ENCODE results near the gene TMEM108.

Gene TMEM108

DNA sequence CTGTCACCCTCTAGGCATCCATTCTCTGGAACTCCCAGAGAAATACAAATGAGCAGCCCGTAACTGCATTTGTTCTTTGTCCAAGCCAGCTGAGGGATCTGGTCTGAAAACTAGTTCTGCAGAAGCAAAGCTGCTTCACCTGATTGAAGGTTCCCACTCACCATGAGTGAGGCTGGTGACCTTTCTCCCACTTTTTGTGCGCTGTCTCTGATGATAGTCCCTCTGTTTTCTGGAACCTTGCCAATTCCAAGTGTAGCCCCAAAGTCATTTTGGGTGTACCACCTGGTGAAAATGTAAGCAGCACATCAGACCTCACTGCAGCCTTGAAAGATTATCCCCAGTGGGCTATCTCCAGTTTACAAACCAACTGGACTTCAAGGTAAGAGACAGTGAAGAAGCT is 322.3 kb downstream of the TMEM108 start:
- no peak for DNase-seq (ENCODE audit: low spot score)

- DNase-seq (ENCODE audit: low spot score) = no peak
Observed at GRCh38 chr3:133361011-133361410, 322.8 kb downstream of the TMEM108 start.

DNA sequence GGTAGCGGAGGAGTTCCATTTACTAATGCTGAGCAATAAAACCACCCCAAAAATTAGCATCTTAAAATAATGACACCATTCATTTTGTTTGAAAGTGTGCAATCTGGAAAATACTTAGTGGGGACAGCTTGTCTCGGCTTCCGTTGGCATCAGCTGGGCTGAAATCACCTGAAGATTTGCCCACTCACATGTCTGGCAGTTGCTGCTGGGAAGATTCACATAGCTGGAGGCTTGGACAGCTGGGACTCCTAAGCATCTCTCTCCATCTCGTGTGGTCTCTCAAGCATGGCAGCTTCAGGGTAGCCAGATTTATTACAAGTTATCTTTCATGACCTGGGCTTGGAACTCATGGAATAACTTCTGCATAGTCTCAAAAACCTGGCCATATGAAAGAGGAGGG is 323.2 kb downstream of the TMEM108 start:
- no peak for DNase-seq (ENCODE audit: low spot score)

GRCh38 chr3:133362539-133362938 is 324.3 kb downstream of the TMEM108 start:
- no peak for DNase-seq (ENCODE audit: low spot score)

DNA sequence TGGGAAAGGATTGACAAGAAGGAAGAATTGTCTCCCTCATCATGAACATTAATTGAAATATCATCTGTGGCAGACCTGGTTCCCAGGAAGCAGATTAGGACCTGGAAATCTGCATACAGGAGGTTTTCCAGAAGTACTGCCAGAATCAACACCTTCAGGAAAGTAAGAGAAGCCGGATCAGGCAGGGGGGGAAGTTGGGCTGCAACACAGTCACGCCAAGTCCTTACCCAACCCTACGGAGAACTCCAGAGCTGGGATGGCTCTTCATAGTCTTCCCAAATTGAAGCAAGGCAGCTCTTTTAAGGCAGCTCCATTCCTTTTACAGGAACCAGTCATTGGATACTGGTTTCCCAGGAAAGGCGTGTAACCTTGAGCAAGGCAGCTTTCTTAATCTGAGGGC is 326.5 kb downstream of the TMEM108 start:
- DNase-seq (ENCODE audit: low spot score) = no peak

DNA sequence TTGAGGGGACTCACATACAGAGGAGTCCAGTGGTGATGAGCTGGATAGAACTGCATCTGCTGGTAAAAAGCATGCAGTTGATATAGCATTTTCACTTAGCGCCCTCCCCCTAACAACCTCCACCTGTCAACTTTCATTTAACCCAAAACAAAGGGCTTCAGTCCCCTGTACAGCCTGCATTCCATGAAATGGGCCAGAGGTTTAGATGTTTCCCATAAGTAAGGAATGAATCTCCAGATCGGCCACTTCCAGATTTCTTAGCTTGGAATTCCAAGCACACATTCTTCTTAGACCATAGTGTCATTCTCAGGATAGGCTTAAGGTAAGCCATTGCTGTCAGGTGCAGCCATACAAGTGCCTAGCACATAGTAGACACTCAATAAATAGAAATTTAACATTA is 328.7 kb downstream of the TMEM108 start:
- DNase-seq (ENCODE audit: low spot score) = no peak

DNA sequence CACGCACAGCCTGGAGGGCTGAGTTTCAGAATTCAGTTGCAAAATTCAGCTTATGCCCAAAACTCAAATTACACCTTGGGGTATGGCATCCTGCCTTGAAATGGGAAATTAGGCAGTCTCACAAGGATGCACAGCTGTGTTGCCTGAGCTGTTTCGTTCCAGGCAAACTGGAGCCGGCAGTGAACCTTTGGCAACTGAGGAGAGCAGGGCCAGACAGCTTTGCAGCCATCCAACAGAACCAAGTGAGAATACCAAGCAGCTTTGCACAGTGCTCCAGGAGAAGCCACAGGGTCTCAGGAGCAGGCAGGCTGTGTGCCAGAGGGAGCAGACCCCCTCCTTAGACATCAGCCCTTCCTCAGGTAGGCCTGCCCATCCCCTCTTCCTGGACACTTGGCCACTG is 329.2 kb downstream of the TMEM108 start:
- no peak for DNase-seq (ENCODE audit: low spot score)

GRCh38 chr3:133367956-133368355 is 329.8 kb downstream of the TMEM108 start:
- DNase-seq (ENCODE audit: low spot score) = no peak

DNA sequence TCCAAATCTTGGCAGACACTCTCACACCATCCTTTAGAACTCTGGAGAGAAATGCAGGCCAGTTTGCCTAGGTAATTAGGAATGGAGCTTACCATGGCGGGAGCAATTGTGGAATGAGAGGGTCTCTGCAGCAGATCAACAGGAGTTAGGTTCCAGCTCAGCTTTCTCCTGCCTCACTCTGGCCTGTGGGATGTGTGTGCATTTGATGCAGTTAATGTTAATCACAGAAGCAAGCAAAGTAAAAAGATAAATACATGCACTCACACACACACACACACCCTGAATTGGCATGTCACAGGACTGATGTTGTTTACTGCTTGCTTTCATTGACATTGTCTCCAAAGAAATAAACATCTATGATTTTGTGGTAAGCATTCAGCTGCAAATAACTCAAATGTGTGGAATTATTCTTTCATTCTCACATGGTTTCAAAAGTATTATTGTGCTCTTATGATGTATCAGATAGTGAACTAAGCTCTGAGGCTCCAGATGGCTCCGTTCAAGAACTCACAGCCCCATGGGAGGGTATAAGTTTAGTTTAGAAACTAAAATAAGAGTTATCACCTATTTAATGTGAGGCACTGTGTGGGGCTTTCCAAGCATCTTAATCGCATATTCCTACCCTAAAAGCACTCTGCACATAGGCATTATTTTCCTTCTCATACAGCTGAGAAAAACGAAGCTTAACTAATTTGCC is 330.3 kb downstream of the TMEM108 start:
- DNase-seq (ENCODE audit: low spot score) = no peak

DNA sequence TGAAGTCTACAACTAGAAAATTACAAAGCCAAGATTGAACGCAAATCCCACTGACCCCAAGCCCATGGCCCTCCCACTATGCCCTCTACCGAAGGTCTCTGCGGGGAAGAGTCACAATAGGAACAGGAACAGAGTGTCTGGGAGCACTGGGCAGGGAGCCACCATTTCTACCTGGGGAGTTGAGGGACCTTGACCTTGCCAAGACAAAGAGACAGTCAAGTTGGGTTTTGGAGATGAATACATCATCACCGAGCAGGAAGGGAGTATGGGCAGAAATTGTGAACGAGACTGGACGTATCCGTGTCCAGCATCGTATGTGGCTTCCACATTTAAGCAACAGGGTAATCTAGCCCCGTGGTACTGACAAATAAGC is 330.9 kb downstream of the TMEM108 start:
- DNase-seq (ENCODE audit: low spot score) = no peak

- no peak for DNase-seq (ENCODE audit: low spot score)
Observed at GRCh38 chr3:133371181-133371580, 333.0 kb downstream of the TMEM108 start.

- DNase-seq (ENCODE audit: low spot score) = no peak
Observed at GRCh38 chr3:133371676-133372075, 333.5 kb downstream of the TMEM108 start.

- DNase-seq (ENCODE audit: low spot score) = peak; percentile 87
Observed at GRCh38 chr3:133374708-133375402, 336.7 kb downstream of the TMEM108 start.

DNA sequence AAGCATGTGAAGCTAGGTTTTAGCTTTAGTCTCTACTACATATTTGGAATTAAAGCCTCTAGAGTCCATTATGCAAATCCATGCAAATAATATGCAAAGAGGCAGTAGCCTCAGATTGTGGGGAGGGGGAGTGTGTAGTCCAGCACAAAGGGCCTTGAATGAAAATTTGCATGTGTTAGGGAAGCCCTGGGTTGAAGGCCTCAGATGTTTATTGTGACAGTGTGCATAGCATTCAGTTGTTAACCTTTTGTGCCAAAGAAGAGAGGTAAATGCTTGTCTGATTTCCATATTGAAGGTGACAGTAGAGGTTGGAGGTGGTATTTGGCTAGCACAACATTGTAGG is 337.2 kb downstream of the TMEM108 start:
- no peak for DNase-seq (ENCODE audit: low spot score)

DNA sequence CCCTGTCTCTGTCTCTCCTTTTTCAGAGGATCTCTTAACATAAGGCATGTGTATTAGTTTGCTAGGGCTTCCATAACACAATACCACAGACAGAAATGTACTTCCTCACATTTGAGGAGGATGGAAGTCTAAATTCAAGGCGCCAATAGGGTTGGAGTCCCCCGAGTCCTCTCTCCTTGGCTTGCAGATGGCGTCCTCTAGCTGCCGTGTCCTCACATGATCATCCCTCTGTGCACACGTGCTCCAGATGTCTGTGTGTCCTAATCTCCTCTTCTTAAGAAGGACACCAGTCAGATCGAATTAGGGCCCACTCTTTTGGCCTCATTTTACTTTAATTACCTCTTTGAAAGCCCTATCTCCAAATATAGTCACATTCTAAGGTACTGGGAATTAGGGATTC is 338.6 kb downstream of the TMEM108 start:
- no peak for DNase-seq (ENCODE audit: low spot score)

- DNase-seq (ENCODE audit: low spot score) = peak; percentile 64
Observed at GRCh38 chr3:133377396-133377795, 339.2 kb downstream of the TMEM108 start.

DNA sequence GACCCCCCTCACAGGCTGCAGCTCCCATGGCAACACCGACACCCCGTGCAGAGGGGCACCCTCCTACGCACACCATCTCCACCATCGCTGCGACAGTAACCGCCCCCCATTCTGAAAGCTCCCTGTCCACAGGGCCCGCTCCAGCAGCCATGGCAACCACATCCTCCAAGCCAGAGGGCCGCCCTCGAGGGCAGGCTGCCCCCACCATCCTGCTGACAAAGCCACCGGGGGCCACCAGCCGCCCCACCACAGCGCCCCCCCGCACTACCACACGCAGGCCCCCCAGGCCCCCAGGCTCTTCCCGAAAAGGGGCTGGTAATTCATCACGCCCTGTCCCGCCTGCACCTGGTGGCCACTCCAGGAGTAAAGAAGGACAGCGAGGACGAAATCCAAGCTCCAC is 341.7 kb downstream of the TMEM108 start:
- no peak for DNase-seq (ENCODE audit: low spot score)

DNA sequence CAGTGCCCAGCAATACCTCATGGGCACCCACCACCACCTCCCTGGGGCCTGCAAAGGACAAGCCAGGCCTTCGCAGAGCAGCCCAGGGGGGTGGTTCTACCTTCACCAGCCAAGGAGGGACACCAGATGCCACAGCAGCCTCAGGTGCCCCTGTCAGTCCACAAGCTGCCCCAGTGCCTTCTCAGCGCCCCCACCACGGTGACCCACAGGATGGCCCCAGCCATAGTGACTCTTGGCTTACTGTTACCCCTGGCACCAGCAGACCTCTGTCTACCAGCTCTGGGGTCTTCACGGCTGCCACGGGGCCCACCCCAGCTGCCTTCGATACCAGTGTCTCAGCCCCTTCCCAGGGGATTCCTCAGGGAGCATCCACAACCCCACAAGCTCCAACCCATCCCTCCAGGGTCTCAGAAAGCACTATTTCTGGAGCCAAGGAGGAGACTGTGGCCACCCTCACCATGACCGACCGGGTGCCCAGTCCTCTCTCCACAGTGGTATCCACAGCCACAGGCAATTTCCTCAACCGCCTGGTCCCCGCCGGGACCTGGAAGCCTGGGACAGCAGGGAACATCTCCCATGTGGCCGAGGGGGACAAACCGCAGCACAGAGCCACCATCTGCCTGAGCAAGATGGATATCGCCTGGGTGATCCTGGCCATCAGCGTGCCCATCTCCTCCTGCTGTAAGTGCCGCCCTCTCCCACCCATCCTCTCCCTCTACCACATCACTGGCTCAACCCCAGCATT is 342.5 kb downstream of the TMEM108 start:
- no peak for DNase-seq (ENCODE audit: low spot score)

GRCh38 chr3:133381346-133382109 is 343.3 kb downstream of the TMEM108 start:
- no peak for DNase-seq (ENCODE audit: low spot score)

DNA sequence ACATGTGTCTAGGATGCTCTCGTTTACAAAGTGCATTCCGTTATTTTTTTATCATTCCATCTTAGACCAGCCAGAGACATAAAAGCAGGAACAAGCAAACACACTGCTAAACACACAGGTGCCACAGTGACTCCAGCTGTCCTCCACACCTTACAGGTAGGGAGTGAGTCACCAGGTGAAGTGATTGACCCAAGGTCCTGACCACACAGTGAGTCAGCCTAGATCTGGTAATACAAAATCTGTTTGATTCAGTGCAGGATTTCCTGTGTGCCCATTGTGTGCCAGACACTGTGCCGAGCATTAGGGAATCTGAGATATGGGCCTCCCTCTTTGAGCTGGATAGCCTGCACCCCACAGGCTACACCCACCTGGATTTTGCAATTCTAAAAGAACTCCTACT is 345.0 kb downstream of the TMEM108 start:
- DNase-seq (ENCODE audit: low spot score) = no peak

DNA sequence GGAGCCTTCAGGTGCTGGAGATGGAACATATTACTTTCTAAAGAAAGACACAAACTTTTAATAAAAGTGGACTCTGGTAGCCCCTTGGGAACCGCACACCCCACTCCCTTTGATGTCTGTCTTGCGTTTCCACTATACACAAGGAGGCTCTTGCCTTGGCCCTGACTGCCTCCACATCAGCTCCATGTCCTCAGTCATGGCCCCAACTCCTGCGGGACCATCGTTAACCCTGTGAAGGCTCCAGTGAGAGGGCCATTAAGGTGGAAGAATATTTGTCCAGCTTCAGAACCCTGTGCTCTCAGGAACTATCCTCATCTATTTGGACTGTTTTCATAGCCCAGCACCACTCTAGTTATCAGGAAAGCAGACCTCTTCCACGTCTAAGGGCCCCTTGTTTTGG is 345.6 kb downstream of the TMEM108 start:
- DNase-seq (ENCODE audit: low spot score) = no peak

DNA sequence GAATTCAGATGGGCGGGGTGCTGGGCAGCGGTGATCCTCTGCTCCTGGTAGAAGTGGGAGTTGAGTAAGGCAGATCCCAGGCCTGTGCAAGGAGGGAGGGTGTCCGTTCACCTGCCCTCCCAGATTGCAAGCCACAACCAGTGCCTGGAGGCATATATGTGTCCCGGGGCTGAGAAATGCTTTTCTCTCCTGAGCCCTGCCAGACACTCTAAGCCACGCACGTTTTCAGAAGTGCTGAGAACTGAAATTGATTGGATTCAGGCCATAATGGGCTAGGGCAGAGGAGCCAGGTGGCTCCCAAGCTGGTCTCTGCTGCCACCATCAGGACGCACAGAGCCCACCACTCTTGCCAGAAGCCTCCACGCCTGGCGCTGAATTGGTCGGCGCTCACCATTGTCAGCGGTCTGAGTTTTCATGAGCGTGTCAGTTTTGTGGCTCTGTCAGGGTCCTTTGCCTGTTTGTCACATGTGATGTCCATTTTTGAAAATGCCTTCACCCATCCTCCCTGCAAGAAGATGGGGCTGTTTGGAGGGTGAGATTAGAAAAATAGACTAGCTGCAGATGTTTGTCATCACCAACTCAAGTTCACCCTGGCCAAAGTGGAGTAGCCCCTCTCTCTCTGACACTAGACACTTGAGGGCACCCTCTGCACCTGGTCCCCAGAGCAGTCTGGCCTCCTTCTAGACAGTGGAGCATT is 346.3 kb downstream of the TMEM108 start:
- peak; percentile 53 for DNase-seq (ENCODE audit: low spot score)

Data from COLO829 (cell line).